Mesenchymal stem cell (in vitro differentiated cells and primary cell): Measurements from ENCODE around the gene FGGY.

Experiments used
- DNase-seq: peaks from one replicate; pipeline ENCODE4 v3.0.0-alpha.2; 2013
- H2AFZ ChIP-seq: one replicate; pipeline ENCODE4 v1.6.1; 2013; ENCODE audit warnings: low read depth, mild to moderate bottlenecking, control low read depth, inconsistent platforms, low read length, moderate library complexity
- H2AK5ac ChIP-seq: 2 replicates; pipeline ENCODE4 v1.6.1; 2013; ENCODE audit warnings: low read length, moderate library complexity, mild to moderate bottlenecking, inconsistent platforms; ENCODE audit not compliant: severe bottlenecking
- H2BK120ac ChIP-seq: one replicate; pipeline ENCODE4 v1.6.1; 2013; ENCODE audit warnings: low read depth, mild to moderate bottlenecking, inconsistent platforms, low read length, moderate library complexity
- H2BK12ac ChIP-seq, 2 experiments: one replicate each; pipeline ENCODE4 v1.6.1; 2013; ENCODE audit warnings: inconsistent platforms in 2 of 2, low read length in 2 of 2, mild to moderate bottlenecking in 2 of 2, moderate library complexity in 2 of 2, control low read depth in 1 of 2
- H2BK15ac ChIP-seq: one replicate; pipeline ENCODE4 v1.6.1; 2013; ENCODE audit warnings: mild to moderate bottlenecking, low read depth, inconsistent platforms; ENCODE audit not compliant: poor library complexity, severe bottlenecking
- H2BK5ac ChIP-seq: 2 replicates; pipeline ENCODE4 v1.6.1; 2013; ENCODE audit warnings: low read depth, mild to moderate bottlenecking, low read length, control low read depth, inconsistent platforms; ENCODE audit not compliant: poor library complexity, severe bottlenecking
- H3K14ac ChIP-seq, 2 experiments: one replicate each; pipeline ENCODE4 v1.6.1; 2013; ENCODE audit warnings: inconsistent platforms in 2 of 2, low read length in 2 of 2, control low read depth in 1 of 2, mild to moderate bottlenecking in 1 of 2, moderate library complexity in 1 of 2
- H3K18ac ChIP-seq, 2 experiments: one replicate each; pipeline ENCODE4 v1.6.1; 2013; ENCODE audit warnings: inconsistent platforms in 2 of 2, low read length in 2 of 2, control low read depth in 1 of 2, low read depth in 1 of 2, mild to moderate bottlenecking in 1 of 2
- H3K23ac ChIP-seq, 2 experiments: one replicate each; pipeline ENCODE4 v1.6.1; 2013; ENCODE audit warnings: inconsistent platforms in 2 of 2, low read length in 2 of 2, mild to moderate bottlenecking in 2 of 2, moderate library complexity in 2 of 2, control low read depth in 1 of 2
- H3K27ac ChIP-seq: 2 replicates; pipeline ENCODE4 v1.5.1; 2013; ENCODE audit warnings: mild to moderate bottlenecking, moderate library complexity, low read length, control low read depth, inconsistent platforms; ENCODE audit not compliant: poor library complexity, severe bottlenecking
- H3K27me3 ChIP-seq, 2 experiments: 2 replicates each; pipeline versions ENCODE4 v1.6.1 to v1.7.0; 2013; ENCODE audit warnings: low read length in 2 of 2, mild to moderate bottlenecking in 2 of 2, moderate library complexity in 2 of 2, control low read depth in 1 of 2, inconsistent platforms in 1 of 2; ENCODE audit not compliant: control insufficient read depth in 1 of 2, insufficient read depth in 1 of 2
- H3K36me3 ChIP-seq, 2 experiments: 2 replicates each; pipeline versions ENCODE4 v1.6.1 to v1.7.0; 2013; ENCODE audit warnings: low read length in 2 of 2, control low read depth in 1 of 2, inconsistent platforms in 1 of 2, low read depth in 1 of 2, mild to moderate bottlenecking in 1 of 2; ENCODE audit not compliant: insufficient read depth in 2 of 2, control insufficient read depth in 1 of 2
- H3K4ac ChIP-seq, 2 experiments: one replicate each; pipeline ENCODE4 v1.6.1; 2013; ENCODE audit warnings: inconsistent platforms in 2 of 2, low read length in 2 of 2, mild to moderate bottlenecking in 2 of 2, moderate library complexity in 2 of 2, control low read depth in 1 of 2, low read depth in 1 of 2
- H3K4me1 ChIP-seq: 2 replicates; pipeline ENCODE4 v1.6.1; 2013; ENCODE audit warnings: low read depth, low read length, control low read depth; ENCODE audit not compliant: control insufficient read depth, insufficient read depth
- H3K4me2 ChIP-seq: 2 replicates; pipeline ENCODE4 v1.6.1; 2013; ENCODE audit warnings: low read length, mild to moderate bottlenecking, inconsistent platforms; ENCODE audit not compliant: poor library complexity, severe bottlenecking
- H3K4me3 ChIP-seq, 2 experiments: 2 replicates each; pipeline versions ENCODE4 v1.5.1 to v1.7.0; 2013; ENCODE audit warnings: low read length in 2 of 2, mild to moderate bottlenecking in 2 of 2, control low read depth in 1 of 2, low read depth in 1 of 2; ENCODE audit not compliant: insufficient read depth in 1 of 2
- H3K79me1 ChIP-seq: replicated peaks from 2 replicates; pipeline ENCODE4 v1.6.1; 2013; ENCODE audit warnings: mild to moderate bottlenecking, control low read depth, low read length, inconsistent platforms; ENCODE audit not compliant: poor library complexity, severe bottlenecking
- H3K9ac ChIP-seq: 2 replicates; pipeline ENCODE4 v1.7.0; 2013; ENCODE audit warnings: mild to moderate bottlenecking, low read length, moderate library complexity
- H3K9me3 ChIP-seq: 2 replicates; pipeline ENCODE4 v1.7.0; 2013; ENCODE audit warnings: mild to moderate bottlenecking, low read length; ENCODE audit not compliant: control insufficient read depth
- H4K8ac ChIP-seq: one replicate; pipeline ENCODE4 v1.6.1; 2013; ENCODE audit warnings: inconsistent platforms, mild to moderate bottlenecking, low read length, moderate library complexity
- H4K91ac ChIP-seq: one replicate; pipeline ENCODE4 v1.6.1; 2013; ENCODE audit warnings: mild to moderate bottlenecking, low read length, inconsistent platforms
- WGBS: methylation state at CpG from one replicate; pipeline ENCODE4 v1.1.7; 2013; ENCODE audit warnings: mixed read lengths; 5-methylcytosine and 5-hydroxymethylcytosine counted together

The FGGY gene

DNA sequence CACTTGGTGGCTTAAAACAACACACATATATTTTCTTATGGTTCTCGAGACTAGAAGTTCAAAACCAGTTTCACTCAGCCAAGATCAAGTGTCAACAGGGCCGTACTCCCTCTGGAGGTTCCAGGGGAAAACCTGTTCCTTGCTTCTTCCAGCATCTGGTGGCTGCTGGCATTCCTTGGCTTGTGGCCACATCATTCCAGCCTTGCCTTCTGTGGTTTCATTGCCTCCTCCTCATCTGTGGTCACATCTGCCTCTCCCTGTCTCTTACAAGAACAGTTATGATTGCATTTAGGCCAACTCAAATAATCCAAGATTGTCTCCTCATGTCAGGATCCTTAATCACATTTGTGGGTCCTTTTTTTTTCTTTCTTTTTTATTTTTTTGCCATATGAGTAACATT, 277.2 kb downstream of the FGGY start:
- peak overlapping the region in 1 of 2 experiments; percentile 72 for H2BK12ac ChIP-seq
- DNase-seq: no peak
- no peak overlapping the region for H3K4ac ChIP-seq
- peaks cover 0 to 2% of the 10 kb centered on the region in 2 experiments for H3K36me3 ChIP-seq
- no peak overlapping the region for H2AK5ac ChIP-seq
- H3K4me3 ChIP-seq: no peak overlapping the region
- WGBS: 92% methylated on average over 2 of the region's 2 CpGs
- H2BK15ac ChIP-seq: no peak overlapping the region
- H3K18ac ChIP-seq: no peak overlapping the region
- H3K27me3 ChIP-seq: no peaks in the 10 kb centered on the region
- no peaks in the 10 kb centered on the region for H3K79me1 ChIP-seq
- H2BK120ac ChIP-seq: no peak overlapping the region
- H3K14ac ChIP-seq: no peak overlapping the region
- no peaks in the 10 kb centered on the region for H3K9me3 ChIP-seq
- H3K23ac ChIP-seq: no peak overlapping the region
- H4K91ac ChIP-seq: no peak overlapping the region
- H3K27ac ChIP-seq: no peak overlapping the region
- H3K4me2 ChIP-seq: no peak overlapping the region
- no peaks in the 10 kb centered on the region for H3K4me1 ChIP-seq
- H2AFZ ChIP-seq: no peak overlapping the region
- H3K9ac ChIP-seq: no peak overlapping the region
- H2BK5ac ChIP-seq: no peak overlapping the region
- no peak overlapping the region for H4K8ac ChIP-seq

- Histone ChIP-seq H2BK120ac (no peak overlapping the region), H3K27me3 (no peaks in the 10 kb centered on the region), H3K79me1 (no peaks in the 10 kb centered on the region), H3K4ac (no peak overlapping the region), H3K9ac (no peak overlapping the region), H2AFZ (no peak overlapping the region), H2AK5ac (no peak overlapping the region), H2BK5ac (no peak overlapping the region), H3K18ac (no peak overlapping the region), H4K91ac (no peak overlapping the region), H3K36me3 (peaks cover 0 to 2% of the 10 kb centered on the region in 2 experiments), H2BK12ac (peak overlapping the region in 1 of 2 experiments; percentile 18), H4K8ac (no peak overlapping the region), H3K27ac (no peak overlapping the region), H2BK15ac (no peak overlapping the region), H3K4me2 (no peak overlapping the region), H3K4me1 (no peaks in the 10 kb centered on the region), H3K4me3 (no peak overlapping the region), H3K14ac (no peak overlapping the region), H3K9me3 (no peaks in the 10 kb centered on the region), H3K23ac (no peak overlapping the region)
- no peak for DNase-seq
- 87% methylated on average over 4 of the region's 4 CpGs for WGBS
Observed at GRCh38 chr1:59577774-59578173, 280.9 kb downstream of the FGGY start.

- H3K79me1 ChIP-seq: no peaks in the 10 kb centered on the region
Observed at GRCh38 chr1:59579222-59579621, 282.3 kb downstream of the FGGY start.

GRCh38 chr1:59580257-59580656, 283.4 kb downstream of the FGGY start:
- no peak overlapping the region for H2BK5ac ChIP-seq
- no peak overlapping the region for H4K8ac ChIP-seq
- H3K4me3 ChIP-seq: no peak overlapping the region
- no peaks in the 10 kb centered on the region for H3K27me3 ChIP-seq
- no peak overlapping the region for H3K18ac ChIP-seq
- H3K27ac ChIP-seq: no peak overlapping the region
- H2BK15ac ChIP-seq: no peak overlapping the region
- H2BK120ac ChIP-seq: no peak overlapping the region
- H3K14ac ChIP-seq: no peak overlapping the region
- 98% methylated on average over 3 of the region's 4 CpGs for WGBS
- no peak overlapping the region for H3K9ac ChIP-seq
- no peak overlapping the region for H3K4me2 ChIP-seq
- H3K4ac ChIP-seq: no peak overlapping the region
- no peaks in the 10 kb centered on the region for H3K79me1 ChIP-seq
- H2BK12ac ChIP-seq: no peak overlapping the region
- no peak overlapping the region for H2AFZ ChIP-seq
- DNase-seq: no peak
- H2AK5ac ChIP-seq: no peak overlapping the region
- H3K23ac ChIP-seq: no peak overlapping the region
- H3K36me3 ChIP-seq: no peaks in the 10 kb centered on the region
- H4K91ac ChIP-seq: no peak overlapping the region
- no peaks in the 10 kb centered on the region for H3K9me3 ChIP-seq
- no peaks in the 10 kb centered on the region for H3K4me1 ChIP-seq

More at GRCh38 chr1:59579222-59579621, 282.3 kb downstream of the FGGY start:
- Histone ChIP-seq H3K4me1 (no peaks in the 10 kb centered on the region), H3K27me3 (no peaks in the 10 kb centered on the region), H4K91ac (no peak overlapping the region), H2BK12ac (no peak overlapping the region), H2AFZ (no peak overlapping the region), H3K4me2 (no peak overlapping the region), H2BK5ac (no peak overlapping the region), H3K4me3 (no peak overlapping the region), H4K8ac (no peak overlapping the region), H2BK120ac (no peak overlapping the region), H3K36me3 (no peaks in the 10 kb centered on the region), H2AK5ac (no peak overlapping the region), H3K9ac (no peak overlapping the region), H3K23ac (no peak overlapping the region), H2BK15ac (no peak overlapping the region), H3K9me3 (no peaks in the 10 kb centered on the region), H3K4ac (peak overlapping the region in 1 of 2 experiments; percentile 25), H3K14ac (no peak overlapping the region), H3K18ac (no peak overlapping the region), H3K27ac (no peak overlapping the region)
- WGBS: 83% methylated on average over 1 of the region's 1 CpG
- DNase-seq: no peak
